GM12878 (cell line): ENCODE results near the gene TMEM150A. TPM values are rescaled to one million over a fixed set of nuclear protein-coding genes. Genes with fewer than 3 reads are reported as not detected.
"Not testable (repeated sequence)": the region's sequence is repeated elsewhere in the genome, so short reads cannot be mapped to it uniquely, and the experiment has no call there.

Source experiments
- ATAC-seq: fragments of 200-7000 bp; cut with Tn5 transposase; 3 replicates; pipeline ENCODE4 v1.9.1; 2020; ENCODE audit warnings: mild to moderate bottlenecking, moderate library complexity
- BruUV-seq: library from RNA; stranded (reverse); fragments of 400-500 nt; replicated peaks from 2 replicates; lab custom pipeline; 2021; lab: Mats Ljungman, UMichigan
- CTCF ChIA-PET: fragments of 300-600 bp; sonication (Branson Sonifier 250); formaldehyde crosslinking; extraction: SDS; loops from one replicate; lab custom pipeline; 2021; ENCODE audit warnings: inconsistent platforms; lab: Yijun Ruan, JAX
- POLR2A ChIA-PET: fragments of 350-600 bp; formaldehyde crosslinking; extraction: SDS; loops from one replicate; lab custom pipeline; 2021; ENCODE audit warnings: inconsistent platforms; lab: Charles Lee
- RAD21 ChIA-PET: fragments of 300-600 bp; sonication (Branson Sonifier 250); formaldehyde crosslinking; loops from one replicate; lab custom pipeline; 2023; ENCODE audit warnings: antibody characterized with exemption; ENCODE audit not compliant: unreplicated experiment; lab: Charles Lee
- SMC1A ChIA-PET: fragments of 300-600 bp; sonication (Branson Sonifier 250); formaldehyde crosslinking; loops from one replicate; lab custom pipeline; 2023; ENCODE audit not compliant: unreplicated experiment, uncharacterized antibody; lab: Charles Lee
- DNase-seq: peaks from one replicate; pipeline ENCODE4 v3.0.0-alpha.2; 2011; ENCODE audit warnings: low read depth, low spot score
- FAIRE-seq: peaks from 3 replicates; lab custom pipeline; 2011; peaks lifted over from hg19 to GRCh38; lab: Jason Lieb, UNC
- H2AFZ ChIP-seq: 2 replicates; pipeline ENCODE4 v1.6.0; 2011; ENCODE audit warnings: low read depth, low read length, control low read depth; ENCODE audit not compliant: control insufficient read depth
- H3K27ac ChIP-seq: 2 replicates; pipeline ENCODE4 v1.5.1; 2011; ENCODE audit warnings: control low read depth; ENCODE audit not compliant: control insufficient read depth, insufficient read depth
- H3K27me3 ChIP-seq, 2 experiments: replicated peaks in 1 of 2; 2 replicates each; pipeline versions ENCODE4 v1.6.0 to v1.6.1; 2011; ENCODE audit warnings: low read length in 1 of 2; ENCODE audit not compliant: control insufficient read depth in 2 of 2, insufficient read depth in 2 of 2
- H3K36me3 ChIP-seq, 2 experiments: 2 replicates each; pipeline ENCODE4 v1.5.1; 2011; ENCODE audit warnings: low read length in 1 of 2; ENCODE audit not compliant: control insufficient read depth in 2 of 2, insufficient read depth in 2 of 2
- H3K4me1 ChIP-seq: 2 replicates; pipeline ENCODE4 v1.6.1; 2011; ENCODE audit warnings: mild to moderate bottlenecking, low read length, moderate library complexity, mixed read lengths; ENCODE audit not compliant: control insufficient read depth, insufficient read depth
- H3K4me2 ChIP-seq: 2 replicates; pipeline ENCODE4 v1.6.0; 2011; ENCODE audit warnings: control low read depth; ENCODE audit not compliant: control insufficient read depth, insufficient read depth
- H3K4me3 ChIP-seq: fragments of 200-600 bp; sonication (generic); 2 replicates; pipeline ENCODE4 v1.5.1; 2016
- H3K79me2 ChIP-seq: 2 replicates; pipeline ENCODE4 v1.6.0; 2011; ENCODE audit warnings: low read length; ENCODE audit not compliant: control insufficient read depth, insufficient read depth
- H3K9ac ChIP-seq: 2 replicates; pipeline ENCODE4 v1.8.0; 2011; ENCODE audit warnings: low read length, control low read depth, mixed read lengths; ENCODE audit not compliant: control insufficient read depth, insufficient read depth
- H3K9me3 ChIP-seq: replicated peaks from 3 replicates; pipeline ENCODE4 v1.5.1; 2011; ENCODE audit warnings: mild to moderate bottlenecking, low read length; ENCODE audit not compliant: control insufficient read depth, insufficient read depth
- H4K20me1 ChIP-seq: 2 replicates; pipeline ENCODE4 v1.6.0; 2011; ENCODE audit not compliant: control insufficient read depth, insufficient read depth
- CTCF ChIP-seq, 3 experiments: IDR thresholded peaks in 2 of 3; conservative IDR thresholded peaks in 1 of 3; 2 replicates each; pipeline ENCODE4 v1.5.1; 2011; ENCODE audit warnings: low read depth in 3 of 3, low read length in 3 of 3, mild to moderate bottlenecking in 3 of 3, control low read depth in 2 of 3, moderate library complexity in 2 of 3, inconsistent platforms in 1 of 3, mixed read lengths in 1 of 3; ENCODE audit not compliant: control insufficient read depth in 2 of 3, insufficient read depth in 1 of 3; ENCODE audit errors: extremely low read depth in 1 of 3
- EZH2 ChIP-seq: IDR thresholded peaks from 2 replicates; pipeline ENCODE4 v1.6.1; 2012; ENCODE audit warnings: low read depth, mild to moderate bottlenecking, control low read depth, inconsistent platforms, low read length, borderline replicate concordance; ENCODE audit not compliant: control insufficient read depth
- IKZF2 ChIP-seq, 2 experiments: fragments of 450-650 bp; IDR thresholded peaks; 2 replicates each; pipeline ENCODE4 v1.6.1; 2017; ENCODE audit warnings: mild to moderate bottlenecking in 2 of 2, moderate library complexity in 2 of 2
- KDM1A ChIP-seq: fragments of 200-600 bp; sonication (generic); IDR thresholded peaks from 2 replicates; pipeline ENCODE4 v1.6.1; 2016; ENCODE audit warnings: borderline replicate concordance
- MYC ChIP-seq: IDR thresholded peaks from 2 replicates; pipeline ENCODE4 v1.6.1; 2011; ENCODE audit warnings: mild to moderate bottlenecking, low read length, moderate library complexity, inconsistent platforms; ENCODE audit not compliant: insufficient read depth, insufficient replicate concordance, insufficient read length, severe bottlenecking
- NR2F1 ChIP-seq: fragments of 450-650 bp; conservative IDR thresholded peaks from 2 replicates; pipeline ENCODE4 v1.6.1; 2017; ENCODE audit warnings: mild to moderate bottlenecking
- NRF1 ChIP-seq: conservative IDR thresholded peaks from 2 replicates; pipeline ENCODE4 v1.6.1; 2011; ENCODE audit warnings: mild to moderate bottlenecking, low read depth, low read length, improper control_type of control experiment
- RFX5 ChIP-seq: IDR thresholded peaks from 2 replicates; pipeline ENCODE4 v1.6.1; 2011; ENCODE audit warnings: low read depth, low read length, improper control_type of control experiment
- SIN3A ChIP-seq: IDR thresholded peaks from 2 replicates; pipeline ENCODE4 v1.6.1; 2012; ENCODE audit warnings: low read depth, low read length, improper control_type of control experiment
- USF2 ChIP-seq: IDR thresholded peaks from 2 replicates; pipeline ENCODE4 v1.6.1; 2011; ENCODE audit warnings: low read depth, low read length, improper control_type of control experiment, borderline replicate concordance
- WRNIP1 ChIP-seq: IDR thresholded peaks from 2 replicates; pipeline ENCODE4 v1.6.1; 2011; ENCODE audit warnings: low read depth, low read length, improper control_type of control experiment, borderline replicate concordance
- ZBED1 ChIP-seq: IDR thresholded peaks from 2 replicates; pipeline ENCODE4 v1.6.1; 2016; ENCODE audit warnings: borderline replicate concordance
- ZNF274 ChIP-seq: IDR thresholded peaks from one replicate; pipeline ENCODE4 v1.8.0; 2011; ENCODE audit not compliant: insufficient read length, insufficient read depth
- WGBS: methylation state at CpG from one replicate; pipeline ENCODE4 v1.1.6; 2016; ENCODE audit warnings: low lambda C conversion rate; ENCODE audit not compliant: insufficient replicate concordance, insufficient coverage; ENCODE audit errors: missing lambda C conversion rate; 5-methylcytosine and 5-hydroxymethylcytosine counted together
- in situ Hi-C: fragments of 300-500 bp; cut with MboI; formaldehyde crosslinking; loops from 9 replicates; pipeline ENCODE4 v1.14.3; 2018; ENCODE audit warnings: mixed read lengths
- intact Hi-C: fragments of 100-400 bp; cut with micrococcal nuclease; formaldehyde crosslinking; loops from one replicate; pipeline ENCODE4 v1.14.2; 2022; ENCODE audit not compliant: unreplicated experiment
- polyA plus RNA-seq, 11 experiments: library from polyadenylated mRNA; depleted of rRNA in 4 of 11; unstranded in 6 of 11; stranded (reverse) in 5 of 11; fragments of >200 nt; fragmentation: Nextera tagmentation in 4 of 11; fragmentation: Illumina TruSeq in 1 of 11; extraction: Ambion mirVana in 4 of 11; extraction: Trizol in 1 of 11; gene quantifications; 1 replicate in 1 of 11; 2 replicates in 10 of 11; pipeline versions ENCODE4 v1.2.1 to v1.2.3, GENCODE V29; 2011 to 2016; ENCODE audit warnings: inconsistent platforms in 2 of 11, missing spikeins in 2 of 11, low read depth in 1 of 11
- total RNA-seq, 4 experiments: library from RNA; depleted of rRNA in 3 of 4; stranded (reverse); fragments of >200 nt in 3 of 4; fragmentation: Illumina TruSeq in 1 of 4; extraction: Trizol in 1 of 4; gene quantifications; 2 replicates each; pipeline versions ENCODE4 v1.2.1 to v1.2.3, GENCODE V29; 2013 to 2021

The TMEM150A gene
- total and polyA plus RNA-seq, 10 of the 15 experiments (the other 5 are each of a cell fraction or from before 2014, with no cell fraction given) = 0.45 to 4.4 (median 2.6) TPM

- BruUV-seq = not testable (repeated sequence)
- SMC1A ChIA-PET = interaction anchor here (0.5 to 2.3 kb wide), 2 partner anchors 15 to 306 kb away, joined by 4 to 6 read pairs; partner anchors contain the start of gene VAMP8
Observed at GRCh38 chr2:85592299-85592698, 10.2 kb downstream of the TMEM150A start.

GRCh38 chr2:85591563-85591962, 10.9 kb downstream of the TMEM150A start:
- no peak overlapping the region for H3K9ac ChIP-seq
- no peaks in the 10 kb centered on the region for H3K27me3 ChIP-seq
- H3K27ac ChIP-seq = no peak overlapping the region
- no peaks in the 10 kb centered on the region for H3K36me3 ChIP-seq
- SMC1A ChIA-PET = interaction anchor here (1.4 kb wide), 1 partner anchor 25 kb away, joined by 3 read pairs; no protein-coding TSS in a partner anchor
- no peak overlapping the region for H3K4me2 ChIP-seq
- CTCF ChIA-PET = no interaction called here
- intact Hi-C loops = no loop called here
- TF ChIP-seq ZBED1 (no peak), ZNF274 (no peak), NR2F1 (no peak), RFX5 (no peak), USF2 (no peak), CTCF (IDR thresholded peaks at IDR 0.05 in 2 of 3, conservative IDR thresholded peaks at IDR 0.05 in 1 of 3; ENCODE audit: control insufficient read depth in 2 of 3, extremely low read depth in 1 of 3, insufficient read depth in 1 of 3, low read depth in 3 of 3, low read length in 3 of 3) (no peak), KDM1A (no peak), EZH2 (no peak), MYC (no peak), NRF1 (no peak), SIN3A (no peak), IKZF2 (IDR thresholded peaks at IDR 0.05) (no peak), WRNIP1 (no peak)
- POLR2A ChIA-PET = interaction anchor here (1.4 kb wide), 1 partner anchor 14 kb away, joined by 8 read pairs; the partner anchor contains the start of gene VAMP8
- RAD21 ChIA-PET = no interaction called here
- H3K9me3 ChIP-seq = no peaks in the 10 kb centered on the region
- no TSS peak for BruUV-seq
- H3K4me3 ChIP-seq = no peak overlapping the region
- H3K4me1 ChIP-seq = peaks cover 6% of the 10 kb centered on the region
- ATAC-seq (no peak), FAIRE-seq (no peak), DNase-seq (no peak)
- 78% methylated on average over 12 of the region's 12 CpGs for WGBS
- in situ Hi-C loops = no loop called here
- H2AFZ ChIP-seq = no peak overlapping the region
- peaks cover 20% of the 10 kb centered on the region for H3K79me2 ChIP-seq
- no peaks in the 10 kb centered on the region for H4K20me1 ChIP-seq

More at GRCh38 chr2:85592299-85592698, 10.2 kb downstream of the TMEM150A start:
- ATAC-seq, H3K27me3 ChIP-seq, FAIRE-seq, DNase-seq, H3K4me1 ChIP-seq, RAD21 ChIA-PET, H3K4me3 ChIP-seq, intact Hi-C loops, in situ Hi-C loops, H3K9ac ChIP-seq, H3K27ac ChIP-seq, H3K9me3 ChIP-seq, H2AFZ ChIP-seq, H3K4me2 ChIP-seq, H4K20me1 ChIP-seq, H3K36me3 ChIP-seq: not testable (repeated sequence)
- ChIA-PET POLR2A (interaction anchor here (0.6 to 1.4 kb wide), 2 partner anchors 15 to 19 kb away, joined by 3 to 8 read pairs; partner anchors contain the start of genes C2orf68 and VAMP8), CTCF (interaction anchor here (0.9 kb wide), 1 partner anchor 153 kb away, joined by 3 read pairs; no protein-coding TSS in a partner anchor)
- peaks cover 27% of the 10 kb centered on the region for H3K79me2 ChIP-seq
- 99% methylated on average over 9 of the region's 9 CpGs for WGBS
